H1 (cell line): ENCODE measurements around the gene AFF2. TPM values are rescaled to one million over a fixed set of nuclear protein-coding genes. Genes with fewer than 3 reads are reported as not detected.

Source experiments
- CTCF ChIA-PET: fragments of 300-600 bp; sonication (Branson Sonifier 250); formaldehyde crosslinking; loops from one replicate; lab custom pipeline; 2021; ENCODE audit not compliant: partially characterized antibody; lab: Charles Lee
- POLR2A ChIA-PET: fragments of 300-600 bp; sonication (Branson Sonifier 250); formaldehyde crosslinking; loops from one replicate; lab custom pipeline; 2021; ENCODE audit warnings: inconsistent platforms; ENCODE audit not compliant: partially characterized antibody; lab: Charles Lee
- DNase-seq, 2 experiments: peaks; one replicate each; pipeline versions ENCODE4 v3.0.0 to v3.0.0-alpha.2; 2010 to 2022; ENCODE audit warnings: low spot score in 2 of 2, low read depth in 1 of 2, mixed read lengths in 1 of 2
- FAIRE-seq: peaks from 2 replicates; lab custom pipeline; 2011; peaks lifted over from hg19 to GRCh38; lab: Jason Lieb, UNC
- H2AFZ ChIP-seq: 2 replicates; pipeline ENCODE4 v1.8.1; 2012; ENCODE audit warnings: low read length, inconsistent platforms
- H2AK5ac ChIP-seq: 2 replicates; pipeline ENCODE4 v1.6.1; 2013; ENCODE audit warnings: low read depth, low read length
- H2BK120ac ChIP-seq: replicated peaks from 2 replicates; pipeline ENCODE3; 2013; ENCODE audit warnings: low read depth, low read length, inconsistent platforms
- H2BK12ac ChIP-seq: 2 replicates; pipeline ENCODE4 v1.6.1; 2013; ENCODE audit warnings: low read depth, low read length
- H2BK15ac ChIP-seq: 2 replicates; pipeline ENCODE4 v1.6.1; 2013; ENCODE audit warnings: low read length
- H2BK20ac ChIP-seq: 2 replicates; pipeline ENCODE4 v1.6.1; 2013; ENCODE audit warnings: low read length
- H2BK5ac ChIP-seq: 2 replicates; pipeline ENCODE4 v1.6.1; 2013; ENCODE audit warnings: low read depth, low read length
- H3K14ac ChIP-seq: 2 replicates; pipeline ENCODE4 v1.6.1; 2013; ENCODE audit warnings: inconsistent platforms; ENCODE audit not compliant: insufficient read length
- H3K18ac ChIP-seq: 2 replicates; pipeline ENCODE4 v1.6.1; 2013; ENCODE audit warnings: low read length; ENCODE audit errors: extremely low read depth
- H3K23ac ChIP-seq: 2 replicates; pipeline ENCODE4 v1.6.1; 2013; ENCODE audit warnings: inconsistent platforms; ENCODE audit not compliant: insufficient read length
- H3K23me2 ChIP-seq: 2 replicates; pipeline ENCODE4 v1.6.1; 2013; ENCODE audit warnings: low read depth, low read length
- H3K27ac ChIP-seq: 2 replicates; pipeline ENCODE4 v1.6.1; 2011; ENCODE audit warnings: low read depth, low read length, inconsistent platforms
- H3K27me3 ChIP-seq, 4 experiments: replicated peaks in 1 of 4; 1 replicate in 1 of 4; 2 replicates in 3 of 4; pipeline versions ENCODE4 v1.6.1 to v1.8.1; 2011 to 2013; ENCODE audit warnings: low read length in 3 of 4, mild to moderate bottlenecking in 3 of 4, inconsistent platforms in 2 of 4, mixed read lengths in 2 of 4, moderate library complexity in 1 of 4; ENCODE audit not compliant: control insufficient read depth in 3 of 4, insufficient read depth in 3 of 4; ENCODE audit errors: extremely low read depth in 1 of 4
- H3K36me3 ChIP-seq, 4 experiments: 2 replicates each; pipeline versions ENCODE4 v1.6.1 to v1.8.1; 2011 to 2013; ENCODE audit warnings: mild to moderate bottlenecking in 4 of 4, low read length in 3 of 4, moderate library complexity in 2 of 4, control low read depth in 1 of 4, inconsistent platforms in 1 of 4; ENCODE audit not compliant: insufficient read depth in 4 of 4, control insufficient read depth in 2 of 4
- H3K4ac ChIP-seq: replicated peaks from 2 replicates; pipeline ENCODE3; 2013; ENCODE audit warnings: low read length, low read depth, mixed read lengths, inconsistent platforms; ENCODE audit not compliant: insufficient read length
- H3K4me1 ChIP-seq, 4 experiments: replicated peaks in 1 of 4; 1 replicate in 1 of 4; 2 replicates in 3 of 4; pipeline versions ENCODE4 v1.6.1 to v1.8.1; 2011 to 2013; ENCODE audit warnings: low read length in 3 of 4, inconsistent platforms in 2 of 4, mixed read lengths in 1 of 4; ENCODE audit not compliant: insufficient read depth in 4 of 4, control insufficient read depth in 3 of 4
- H3K4me2 ChIP-seq, 2 experiments: 2 replicates each; pipeline versions ENCODE4 v1.6.1 to v1.8.1; 2011 to 2013; ENCODE audit warnings: low read depth in 2 of 2, low read length in 2 of 2, control low read depth in 1 of 2, inconsistent platforms in 1 of 2, mild to moderate bottlenecking in 1 of 2; ENCODE audit not compliant: insufficient read depth in 1 of 2
- H3K4me3 ChIP-seq, 4 experiments: fragments of 200-600, 300-600 bp in 1 of 4; sonication (generic), shearing (Covaris generic), sonication (Bioruptor Twin) in 1 of 4; 2 replicates each; pipeline versions ENCODE4 v1.5.1 to v1.8.1; 2011 to 2016; ENCODE audit warnings: low read length in 4 of 4, low read depth in 3 of 4, control low read depth in 2 of 4, inconsistent platforms in 2 of 4, mild to moderate bottlenecking in 2 of 4, mixed read lengths in 1 of 4, moderate library complexity in 1 of 4; ENCODE audit not compliant: insufficient read depth in 2 of 4; ENCODE audit errors: extremely low read depth in 1 of 4
- H3K56ac ChIP-seq: replicated peaks from 2 replicates; pipeline ENCODE3; 2013; ENCODE audit warnings: low read depth, mild to moderate bottlenecking, mixed read lengths, low read length, inconsistent platforms; ENCODE audit not compliant: insufficient read length
- H3K79me1 ChIP-seq: 2 replicates; pipeline ENCODE4 v1.6.1; 2013; ENCODE audit warnings: low read depth, low read length, control low read depth
- H3K79me2 ChIP-seq, 2 experiments: 2 replicates each; pipeline versions ENCODE4 v1.6.1 to v1.8.1; 2012 to 2013; ENCODE audit warnings: low read length in 2 of 2, mild to moderate bottlenecking in 2 of 2, inconsistent platforms in 1 of 2; ENCODE audit not compliant: insufficient read depth in 2 of 2, control insufficient read depth in 1 of 2
- H3K9ac ChIP-seq, 4 experiments: replicated peaks in 1 of 4; 1 replicate in 1 of 4; 2 replicates in 3 of 4; pipeline versions ENCODE4 v1.6.1 to v1.8.1; 2011 to 2013; ENCODE audit warnings: low read depth in 3 of 4, low read length in 3 of 4, control low read depth in 2 of 4, mild to moderate bottlenecking in 2 of 4, moderate library complexity in 2 of 4, inconsistent platforms in 1 of 4; ENCODE audit errors: extremely low read depth in 1 of 4
- H3K9me3 ChIP-seq, 2 experiments: 2 replicates each; pipeline versions ENCODE4 v1.6.1 to v1.8.1; 2012 to 2013; ENCODE audit warnings: mild to moderate bottlenecking in 2 of 2, moderate library complexity in 2 of 2, control low read depth in 1 of 2, inconsistent platforms in 1 of 2, low read depth in 1 of 2, low read length in 1 of 2, mixed read lengths in 1 of 2; ENCODE audit not compliant: insufficient read depth in 2 of 2
- H4K20me1 ChIP-seq, 2 experiments: replicated peaks in 1 of 2; 2 replicates each; pipeline versions ENCODE3 to v1.8.1; 2011 to 2013; ENCODE audit warnings: inconsistent platforms in 2 of 2, low read length in 2 of 2, mild to moderate bottlenecking in 1 of 2; ENCODE audit not compliant: insufficient read depth in 2 of 2, control insufficient read depth in 1 of 2
- H4K5ac ChIP-seq: 2 replicates; pipeline ENCODE4 v1.6.1; 2013; ENCODE audit warnings: low read length, low read depth, mixed read lengths, inconsistent platforms; ENCODE audit not compliant: insufficient read length
- H4K8ac ChIP-seq: 2 replicates; pipeline ENCODE4 v1.8.0; 2013; ENCODE audit warnings: mild to moderate bottlenecking, moderate library complexity, low read length, inconsistent platforms; ENCODE audit not compliant: insufficient read depth; ENCODE audit errors: extremely low read depth
- H4K91ac ChIP-seq: replicated peaks from 2 replicates; pipeline ENCODE3; 2013; ENCODE audit warnings: low read length, mixed read lengths, inconsistent platforms; ENCODE audit not compliant: insufficient read length
- POU5F1 ChIP-seq: IDR thresholded peaks from 2 replicates; pipeline ENCODE4 v1.6.1; 2011; ENCODE audit warnings: low read depth, mild to moderate bottlenecking, low read length, moderate library complexity
- RFX5 ChIP-seq: IDR thresholded peaks from 2 replicates; pipeline ENCODE4 v1.6.1; 2011; ENCODE audit warnings: low read depth, low read length, improper control_type of control experiment, borderline replicate concordance
- TAF1 ChIP-seq: IDR thresholded peaks from 2 replicates; pipeline ENCODE4 v1.6.1; 2011; ENCODE audit warnings: mild to moderate bottlenecking, low read depth, low read length
- TCF12 ChIP-seq: IDR thresholded peaks from 2 replicates; pipeline ENCODE4 v1.6.1; 2011; ENCODE audit warnings: low read depth, mild to moderate bottlenecking, low read length
- WGBS, 2 experiments: shearing (Covaris generic) in 1 of 2; methylation state at CpG; one replicate each; pipeline versions ENCODE4 v1.1.6 to v1.1.7; 2013 to 2015; ENCODE audit warnings: low lambda C conversion rate in 2 of 2, mixed read lengths in 2 of 2, inconsistent platforms in 1 of 2, low coverage in 1 of 2, missing lambda C conversion rate in 1 of 2; ENCODE audit not compliant: insufficient replicate concordance in 2 of 2, insufficient coverage in 1 of 2, insufficient read length in 1 of 2; ENCODE audit errors: extremely low coverage in 1 of 2, missing lambda C conversion rate in 1 of 2; 5-methylcytosine and 5-hydroxymethylcytosine counted together
- polyA plus RNA-seq, 7 experiments: library from polyadenylated mRNA; depleted of rRNA in 3 of 7; stranded (reverse) in 5 of 7; unstranded in 2 of 7; fragments of >200 nt in 5 of 7; fragments of 200-250 nt in 2 of 7; gene quantifications; 1 replicate in 5 of 7; 2 replicates in 1 of 7; 4 replicates in 1 of 7; pipeline versions ENCODE4 v1.2.1 to v1.2.3, GENCODE V29; 2011 to 2013; ENCODE audit warnings: missing spikeins in 2 of 7, mixed read lengths in 2 of 7
- total RNA-seq: library from RNA; stranded (reverse); fragmentation: NEBNext Ultra II Directional; extraction: Animal tissue kit (Norgen Biotek cat#: 25700); gene quantifications from 2 replicates; pipeline ENCODE4 v1.2.1, GENCODE V29; 2021

The AFF2 gene
- total and polyA plus RNA-seq, 2 of the 8 experiments (the other 6 are each of a cell fraction or from before 2014, with no cell fraction given) = 2.0 to 7.3 TPM

- Histone ChIP-seq H4K91ac (no peak overlapping the region), H3K9me3 (no peaks in the 10 kb centered on the region), H2BK120ac (no peak overlapping the region), H2BK5ac (no peak overlapping the region), H3K27ac (no peak overlapping the region), H3K4ac (no peak overlapping the region), H3K18ac (no peak overlapping the region), H2AFZ (no peak overlapping the region), H2AK5ac (no peak overlapping the region), H2BK12ac (no peak overlapping the region), H2BK20ac (no peak overlapping the region), H3K9ac (no peak overlapping the region), H3K79me2 (no peaks in the 10 kb centered on the region), H4K8ac (no peak overlapping the region), H4K20me1 (no peaks in the 10 kb centered on the region), H3K4me2 (no peak overlapping the region), H3K23me2 (no peaks in the 10 kb centered on the region; the same call in 1 of the 2 replicates), H3K14ac (no peak overlapping the region), H3K4me1 (peaks cover 0 to 2% (median under 1%) of the 10 kb centered on the region in 4 experiments; a peak in 2 of 7 replicates), H3K27me3 (no peaks in the 10 kb centered on the region), H3K23ac (no peak overlapping the region), H4K5ac (no peak overlapping the region), H2BK15ac (no peak overlapping the region), H3K36me3 (no peaks in the 10 kb centered on the region), H3K56ac (no peak overlapping the region), H3K79me1 (no peaks in the 10 kb centered on the region), H3K4me3 (no peak overlapping the region)
- FAIRE-seq = no peak
- no CpG with 5 or more reads among the region's 2 CpGs for WGBS, 2 experiments
- CTCF ChIA-PET = no interaction called here
- no peak for DNase-seq
- TF ChIP-seq TCF12 = no peak
- no peak for TF ChIP-seq TAF1
- TF ChIP-seq POU5F1 = no peak
- TF ChIP-seq RFX5 = no peak
- POLR2A ChIA-PET = no interaction called here
Measured at GRCh38 chrX:148611993-148612392, 111.6 kb downstream of the AFF2 start.
